NT2/D1 (cell line): ENCODE data around the gene CTU2.

Experiments
- DNase-seq: peaks from one replicate; pipeline ENCODE4 v3.0.0-alpha.2; 2011; ENCODE audit warnings: low read depth, low spot score
- H3K27me3 ChIP-seq: 2 replicates; pipeline ENCODE4 v1.6.0; 2011; ENCODE audit warnings: mild to moderate bottlenecking; ENCODE audit not compliant: insufficient read length, insufficient read depth
- H3K36me3 ChIP-seq: 2 replicates; pipeline ENCODE4 v1.6.1; 2011; ENCODE audit warnings: mild to moderate bottlenecking, low read length, mixed read lengths; ENCODE audit not compliant: insufficient read depth, insufficient read length
- H3K4me1 ChIP-seq: 2 replicates; pipeline ENCODE4 v1.5.1; 2011; ENCODE audit not compliant: insufficient read depth, insufficient read length
- H3K4me3 ChIP-seq: 2 replicates; pipeline ENCODE4 v1.5.1; 2011; ENCODE audit warnings: low read depth; ENCODE audit not compliant: insufficient read length
- H3K9ac ChIP-seq: 2 replicates; pipeline ENCODE4 v1.6.0; 2011; ENCODE audit warnings: low read depth; ENCODE audit not compliant: insufficient read length
- H3K9me3 ChIP-seq: 2 replicates; pipeline ENCODE4 v1.5.1; 2011; ENCODE audit warnings: mild to moderate bottlenecking, low read length; ENCODE audit not compliant: insufficient read depth
- SUZ12 ChIP-seq: IDR thresholded peaks from 2 replicates; pipeline ENCODE4 v1.6.1; 2011; ENCODE audit not compliant: insufficient read length, insufficient read depth; ENCODE audit errors: extremely low read depth
- YY1 ChIP-seq: IDR thresholded peaks from 2 replicates; pipeline ENCODE4 v1.6.1; 2011; ENCODE audit not compliant: insufficient read length, insufficient read depth
- ZNF274 ChIP-seq: IDR thresholded peaks from 2 replicates; pipeline ENCODE4 v1.6.1; 2011; ENCODE audit warnings: mild to moderate bottlenecking, low read depth, low read length

CTU2 gene

GRCh38 chr16:88731699-88732098, 25.4 kb downstream of the CTU2 start:
- Histone ChIP-seq H3K4me3 (no peak overlapping the region), H3K9me3 (no peaks in the 10 kb centered on the region), H3K36me3 (peaks cover 78% of the 10 kb centered on the region), H3K4me1 (peaks cover 12% of the 10 kb centered on the region), H3K27me3 (no peaks in the 10 kb centered on the region), H3K9ac (no peak overlapping the region)
- TF ChIP-seq ZNF274 (no peak), YY1 (no peak), SUZ12 (no peak)
- no peak for DNase-seq

GRCh38 chr16:88732172-88732960, 26.1 kb downstream of the CTU2 start:
- Histone ChIP-seq H3K36me3 (peaks cover 75% of the 10 kb centered on the region), H3K4me3 (no peak overlapping the region), H3K27me3 (no peaks in the 10 kb centered on the region), H3K4me1 (peaks cover 8% of the 10 kb centered on the region), H3K9ac (no peak overlapping the region), H3K9me3 (no peaks in the 10 kb centered on the region)
- DNase-seq: no peak
- TF ChIP-seq ZNF274: no peak
- no peak for TF ChIP-seq SUZ12
- TF ChIP-seq YY1: no peak

GRCh38 chr16:88732961-88733294, 26.6 kb downstream of the CTU2 start:
- no peaks in the 10 kb centered on the region for H3K9me3 ChIP-seq
- no peak overlapping the region for H3K4me3 ChIP-seq
- no peaks in the 10 kb centered on the region for H3K27me3 ChIP-seq
- no peak overlapping the region for H3K9ac ChIP-seq
- DNase-seq: no peak
- H3K36me3 ChIP-seq: peaks cover 75% of the 10 kb centered on the region
- TF ChIP-seq SUZ12 (no peak), YY1 (no peak), ZNF274 (no peak)
- H3K4me1 ChIP-seq: peaks cover 8% of the 10 kb centered on the region

DNA sequence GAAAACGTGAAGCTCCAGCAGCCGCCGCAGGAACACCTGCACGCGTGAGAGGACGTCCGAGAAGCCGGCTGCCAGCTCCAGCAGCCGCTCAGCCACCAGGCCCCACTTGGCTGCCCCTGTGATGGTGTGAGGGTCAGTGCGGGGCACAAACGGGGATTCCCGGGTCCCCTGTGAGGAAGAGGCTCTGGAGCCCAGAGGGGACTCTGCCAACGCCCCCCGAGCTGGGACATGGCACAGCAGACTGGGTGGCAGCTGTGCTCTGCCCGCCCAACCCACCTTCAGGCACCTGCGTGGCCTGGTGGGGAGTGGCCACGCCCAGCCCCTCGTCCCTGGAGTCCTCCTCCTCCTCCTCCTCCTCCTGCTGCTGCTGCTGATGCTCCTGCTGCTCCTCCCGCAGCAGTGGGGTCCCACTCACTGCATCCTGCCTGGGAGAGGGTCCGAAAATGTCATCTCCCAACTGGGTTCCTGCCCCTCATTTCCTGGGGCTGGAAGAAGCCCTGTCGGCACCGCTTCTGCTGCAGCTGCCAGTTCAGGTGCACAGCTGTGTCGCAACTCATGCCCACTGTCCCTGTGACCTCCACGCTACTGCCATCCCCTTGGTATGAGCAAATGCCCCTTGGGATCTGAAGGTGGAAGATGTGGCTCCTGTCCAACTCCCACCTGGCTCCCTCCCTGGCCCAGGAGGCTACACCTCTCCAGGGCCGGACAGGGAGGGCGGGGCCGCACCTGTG, 27.5 kb downstream of the CTU2 start:
- Histone ChIP-seq H3K4me1 (peaks cover 6% of the 10 kb centered on the region), H3K36me3 (peaks cover 80% of the 10 kb centered on the region), H3K9ac (no peak overlapping the region), H3K9me3 (no peaks in the 10 kb centered on the region), H3K27me3 (no peaks in the 10 kb centered on the region), H3K4me3 (no peak overlapping the region)
- no peak for DNase-seq
- no peak for TF ChIP-seq ZNF274
- no peak for TF ChIP-seq SUZ12
- no peak for TF ChIP-seq YY1

DNA sequence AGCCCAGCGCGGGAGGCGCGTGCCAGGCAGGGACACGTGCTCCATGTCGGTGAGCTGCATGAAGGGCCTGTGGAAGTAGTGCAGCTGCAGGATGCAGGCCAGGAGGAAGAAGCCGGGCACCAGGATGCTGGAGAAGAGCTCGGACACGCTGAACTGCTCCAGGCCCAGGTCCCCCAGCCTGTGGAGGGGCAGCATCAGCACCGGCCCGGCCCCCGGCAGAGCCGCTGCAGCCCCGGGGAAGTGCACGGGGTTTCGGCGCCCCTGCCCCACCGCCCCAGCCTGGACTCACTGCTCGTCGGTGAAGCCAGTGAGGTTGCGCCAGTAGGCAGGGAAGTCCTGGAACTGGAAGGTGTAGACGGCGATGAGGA, 28.0 kb downstream of the CTU2 start:
- H3K36me3 ChIP-seq: peaks cover 81% of the 10 kb centered on the region
- DNase-seq: no peak
- no peaks in the 10 kb centered on the region for H3K27me3 ChIP-seq
- TF ChIP-seq YY1 (no peak), ZNF274 (no peak), SUZ12 (no peak)
- no peaks in the 10 kb centered on the region for H3K9me3 ChIP-seq
- H3K9ac ChIP-seq: no peak overlapping the region
- peaks cover 6% of the 10 kb centered on the region for H3K4me1 ChIP-seq
- H3K4me3 ChIP-seq: no peak overlapping the region

DNA sequence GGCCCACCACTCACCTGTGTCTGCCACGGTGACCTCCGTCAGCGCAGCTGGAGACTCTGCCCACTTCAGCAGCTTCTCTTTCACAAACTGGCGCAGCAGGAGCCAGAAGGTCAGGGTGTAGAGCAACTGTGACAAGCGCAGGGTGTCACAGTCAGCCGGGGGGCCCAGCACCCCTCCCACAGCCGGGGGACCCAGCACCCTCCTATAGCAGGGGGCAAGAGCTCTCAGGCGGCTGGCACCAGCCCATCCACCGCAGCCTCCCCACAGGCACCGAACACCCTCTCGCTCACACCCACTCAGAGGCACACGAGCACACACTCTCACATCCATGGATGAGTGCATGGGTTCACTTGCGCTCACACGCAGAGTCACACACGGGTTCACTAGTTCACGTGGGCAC, 28.8 kb downstream of the CTU2 start:
- H3K4me1 ChIP-seq: peaks cover 6% of the 10 kb centered on the region
- H3K4me3 ChIP-seq: no peak overlapping the region
- H3K9ac ChIP-seq: no peak overlapping the region
- H3K27me3 ChIP-seq: no peaks in the 10 kb centered on the region
- no peak for DNase-seq
- TF ChIP-seq YY1 (no peak), ZNF274 (no peak), SUZ12 (no peak)
- H3K36me3 ChIP-seq: peaks cover 83% of the 10 kb centered on the region
- H3K9me3 ChIP-seq: no peaks in the 10 kb centered on the region

DNA sequence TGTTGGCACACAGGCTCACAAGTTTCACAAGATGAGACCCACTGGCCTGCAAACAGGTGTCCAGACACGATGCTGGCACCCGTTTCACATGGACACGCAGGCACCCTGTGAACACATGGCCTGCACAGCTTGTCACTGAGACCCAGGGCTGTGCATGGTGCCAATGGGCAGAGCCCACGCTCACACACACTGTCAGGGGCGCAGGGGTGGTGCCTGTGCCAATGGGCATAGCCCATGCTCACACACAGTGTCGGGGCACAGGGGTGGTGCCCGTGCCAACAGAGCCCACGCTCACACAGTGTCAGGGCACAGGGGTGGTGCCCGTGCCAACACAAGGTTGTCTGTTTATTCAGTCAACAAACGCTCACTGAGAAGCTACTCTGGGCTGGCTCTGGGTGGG, 29.3 kb downstream of the CTU2 start:
- H3K9me3 ChIP-seq: no peaks in the 10 kb centered on the region
- no peak for DNase-seq
- H3K4me3 ChIP-seq: no peak overlapping the region
- no peaks in the 10 kb centered on the region for H3K27me3 ChIP-seq
- TF ChIP-seq YY1: no peak
- no peak for TF ChIP-seq ZNF274
- TF ChIP-seq SUZ12: no peak
- no peak overlapping the region for H3K9ac ChIP-seq
- peaks cover 86% of the 10 kb centered on the region for H3K36me3 ChIP-seq
- peaks cover 6% of the 10 kb centered on the region for H3K4me1 ChIP-seq
